Activated T-helper 1 cell treated with Interleukin-2 at 50 U/mL for 16 hours (primary cell): ENCODE data around the gene HTR4.
"Not testable (repeated sequence)": the region's sequence is repeated elsewhere in the genome, so short reads cannot be mapped to it uniquely, and the experiment has no call there.

ENCODE experiments used
- DNase-seq: peaks from one replicate; pipeline ENCODE4 v3.0.0-alpha.2; 2020; ENCODE audit warnings: low read depth

Gene HTR4

GRCh38 chr5:148532969-148533670 is 121.2 kb downstream of the HTR4 start:
- DNase-seq: no peak

GRCh38 chr5:148529450-148529849 is 124.9 kb downstream of the HTR4 start:
- not testable (repeated sequence) for DNase-seq

GRCh38 chr5:148524721-148525120 is 129.6 kb downstream of the HTR4 start:
- no peak for DNase-seq

GRCh38 chr5:148523139-148523538 is 131.2 kb downstream of the HTR4 start:
- no peak for DNase-seq

GRCh38 chr5:148515460-148515859 is 138.9 kb downstream of the HTR4 start:
- no peak for DNase-seq

GRCh38 chr5:148514344-148514743 is 140.0 kb downstream of the HTR4 start:
- DNase-seq: no peak

- DNase-seq: no peak
These were observed 141.8 kb downstream of the HTR4 start for GRCh38 chr5:148512498-148512897.

GRCh38 chr5:148511810-148512347 is 142.4 kb downstream of the HTR4 start:
- DNase-seq: no peak

- no peak for DNase-seq
These were observed 144.4 kb downstream of the HTR4 start for GRCh38 chr5:148509893-148510292.

- no peak for DNase-seq
These were observed 146.7 kb downstream of the HTR4 start for GRCh38 chr5:148507648-148508047.

- DNase-seq: no peak
These were observed 154.9 kb downstream of the HTR4 start for GRCh38 chr5:148499452-148499851.

GRCh38 chr5:148497757-148498156 is 156.6 kb downstream of the HTR4 start:
- DNase-seq: no peak

- DNase-seq: no peak
These were observed 162.0 kb downstream of the HTR4 start for GRCh38 chr5:148492351-148492750.

- DNase-seq: no peak
These were observed 162.5 kb downstream of the HTR4 start for GRCh38 chr5:148491793-148492184.

GRCh38 chr5:148491015-148491792 is 163.1 kb downstream of the HTR4 start:
- no peak for DNase-seq

GRCh38 chr5:148488757-148489156 is 165.6 kb downstream of the HTR4 start:
- no peak for DNase-seq

GRCh38 chr5:148486456-148486855 is 167.9 kb downstream of the HTR4 start:
- DNase-seq: no peak

GRCh38 chr5:148484651-148485050 is 169.7 kb downstream of the HTR4 start:
- no peak for DNase-seq

- no peak for DNase-seq
These were observed 170.6 kb downstream of the HTR4 start for GRCh38 chr5:148483750-148484149.

- DNase-seq: peak; percentile 10
These were observed 171.4 kb downstream of the HTR4 start for GRCh38 chr5:148482697-148483462.

GRCh38 chr5:148482196-148482595 is 172.1 kb downstream of the HTR4 start:
- no peak for DNase-seq

GRCh38 chr5:148477429-148477828 is 176.9 kb downstream of the HTR4 start:
- no peak for DNase-seq

- DNase-seq: no peak
These were observed 178.0 kb downstream of the HTR4 start for GRCh38 chr5:148476302-148476701.
